Measurements from ENCODE around the gene XIRP2.

- TF ChIP-seq, protein P1, sequence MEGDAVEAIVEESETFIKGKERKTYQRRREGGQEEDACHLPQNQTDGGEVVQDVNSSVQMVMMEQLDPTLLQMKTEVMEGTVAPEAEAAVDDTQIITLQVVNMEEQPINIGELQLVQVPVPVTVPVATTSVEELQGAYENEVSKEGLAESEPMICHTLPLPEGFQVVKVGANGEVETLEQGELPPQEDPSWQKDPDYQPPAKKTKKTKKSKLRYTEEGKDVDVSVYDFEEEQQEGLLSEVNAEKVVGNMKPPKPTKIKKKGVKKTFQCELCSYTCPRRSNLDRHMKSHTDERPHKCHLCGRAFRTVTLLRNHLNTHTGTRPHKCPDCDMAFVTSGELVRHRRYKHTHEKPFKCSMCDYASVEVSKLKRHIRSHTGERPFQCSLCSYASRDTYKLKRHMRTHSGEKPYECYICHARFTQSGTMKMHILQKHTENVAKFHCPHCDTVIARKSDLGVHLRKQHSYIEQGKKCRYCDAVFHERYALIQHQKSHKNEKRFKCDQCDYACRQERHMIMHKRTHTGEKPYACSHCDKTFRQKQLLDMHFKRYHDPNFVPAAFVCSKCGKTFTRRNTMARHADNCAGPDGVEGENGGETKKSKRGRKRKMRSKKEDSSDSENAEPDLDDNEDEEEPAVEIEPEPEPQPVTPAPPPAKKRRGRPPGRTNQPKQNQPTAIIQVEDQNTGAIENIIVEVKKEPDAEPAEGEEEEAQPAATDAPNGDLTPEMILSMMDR (IDR thresholded peaks at IDR 0.05; ENCODE audit: low read depth, low read length), result no peak
- TF ChIP-seq EZH2phosphoT487 (IDR thresholded peaks at IDR 0.05; ENCODE audit: low read depth), result no peak
Observed at GRCh38 chr2:166972002-166972401, 83.7 kb downstream of the XIRP2 start.
